GM20431 (cell line): Measurements from ENCODE around the gene ALDH1L1.
"Not testable (repeated sequence)": the region's sequence is repeated elsewhere in the genome, so short reads cannot be mapped to it uniquely, and the experiment has no call there.

Experiments
- in situ Hi-C: fragments of 300-500 bp; cut with MseI, MboI; formaldehyde crosslinking; loops from one replicate; pipeline ENCODE4 v1.15.0; 2020; ENCODE audit warnings: low sequenced_read_pairs; ENCODE audit not compliant: unreplicated experiment

Gene ALDH1L1

DNA sequence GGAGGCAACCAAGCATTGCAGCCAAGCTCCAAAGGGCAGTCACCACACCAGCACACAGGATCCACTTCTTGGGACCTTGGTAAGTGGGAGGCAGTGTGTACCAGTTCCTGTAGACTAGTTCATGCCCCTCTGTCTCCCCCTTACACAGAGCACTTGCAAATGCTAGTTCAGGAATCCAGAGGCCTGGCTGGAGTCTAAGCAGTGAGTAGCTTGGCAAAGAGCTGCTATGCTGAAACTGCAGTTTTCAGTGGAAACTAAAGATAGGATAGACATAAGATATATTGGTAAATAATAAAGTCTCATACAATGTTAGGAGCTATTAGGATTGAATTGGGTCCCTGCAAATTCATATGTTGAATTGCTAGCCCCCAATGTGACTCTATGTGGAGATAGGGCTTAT lies 82.6 kb downstream of the ALDH1L1 start:
- in situ Hi-C loops = no loop called here

DNA sequence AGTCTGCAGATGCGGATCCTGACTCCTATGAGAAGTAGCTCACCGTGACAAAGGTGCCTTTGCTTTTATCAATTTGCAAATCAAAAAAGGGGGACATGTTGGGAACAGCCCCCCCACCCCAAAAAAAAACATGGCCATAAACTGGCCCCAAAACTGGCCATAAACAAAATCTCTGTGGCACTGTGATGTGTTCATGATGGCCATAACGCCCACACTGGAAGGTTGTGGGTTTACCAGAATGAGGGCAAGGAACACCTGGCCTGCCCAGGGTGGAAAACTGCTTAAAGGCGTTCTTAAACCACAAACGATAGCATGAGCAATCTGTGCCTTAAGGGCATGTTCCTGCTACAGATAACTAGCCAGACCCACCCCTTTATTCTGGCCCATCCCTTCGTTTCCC lies 84.1 kb downstream of the ALDH1L1 start:
- in situ Hi-C loops = not testable (repeated sequence)

DNA sequence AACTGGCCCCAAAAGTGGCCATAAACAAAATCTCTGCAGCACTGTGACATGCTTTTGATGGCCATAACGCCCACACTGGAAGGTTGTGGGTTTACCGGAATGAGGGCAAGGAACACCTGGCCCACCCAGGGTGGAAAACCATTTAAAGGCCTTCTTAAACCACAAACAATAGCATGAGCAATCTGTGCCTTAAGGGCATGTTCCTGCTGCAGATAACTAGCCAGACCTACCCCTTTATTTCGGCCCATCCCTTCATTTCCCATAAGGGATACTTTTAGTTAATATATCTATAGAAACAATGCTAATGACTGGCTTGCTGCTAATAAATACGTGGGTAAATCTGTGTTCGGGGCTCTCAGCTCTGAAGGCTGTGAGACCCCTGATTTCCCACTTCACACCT lies 88.3 kb downstream of the ALDH1L1 start:
- in situ Hi-C loops = not testable (repeated sequence)

DNA sequence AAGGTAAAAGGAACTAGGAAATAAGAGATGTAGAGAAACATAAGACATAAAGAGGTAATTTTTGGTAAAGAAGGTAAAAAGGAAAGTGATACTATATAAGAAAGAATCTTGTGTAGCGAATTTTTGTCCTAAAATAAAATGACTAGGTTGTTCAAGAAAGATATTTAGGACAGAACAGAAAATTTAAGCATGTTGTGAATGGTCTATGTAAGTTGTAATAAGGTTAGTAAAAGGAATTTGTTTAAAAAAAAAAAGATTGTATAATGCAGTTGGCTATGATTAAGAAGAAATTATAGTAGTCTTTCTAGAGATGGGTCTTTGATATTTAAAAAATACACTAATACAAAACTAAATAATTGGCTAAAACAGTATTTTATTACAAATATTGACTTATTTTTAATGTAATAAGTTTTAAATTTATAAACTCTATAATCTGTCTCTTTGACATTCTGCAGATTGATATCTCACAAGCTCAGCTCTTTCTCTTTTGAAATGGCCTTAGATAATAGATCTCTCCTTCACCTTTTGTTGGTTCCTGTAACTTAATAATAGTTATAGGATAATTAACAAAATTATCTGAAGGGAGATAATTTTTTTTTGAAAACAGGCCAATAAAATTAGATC lies 92.7 kb downstream of the ALDH1L1 start:
- in situ Hi-C loops = no loop called here

DNA sequence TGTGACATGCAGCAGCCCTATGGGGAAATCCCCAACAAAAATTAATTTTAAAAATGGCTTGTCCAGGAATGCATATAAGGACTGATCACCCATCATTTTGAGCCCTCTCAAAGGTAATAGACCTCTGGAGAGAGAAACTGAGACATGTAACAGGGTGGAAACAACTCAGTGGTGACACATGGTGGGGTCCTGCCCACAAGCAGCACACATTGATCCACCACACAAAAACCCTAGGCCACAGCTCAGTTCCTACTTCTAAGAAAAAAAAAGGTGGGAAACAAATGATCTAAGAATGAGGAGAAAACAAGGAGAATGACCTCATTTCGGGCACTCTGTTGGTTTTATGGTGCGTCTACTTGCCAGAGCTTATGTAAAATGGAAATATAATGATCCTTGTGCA lies 94.5 kb downstream of the ALDH1L1 start:
- in situ Hi-C loops = no loop called here

DNA sequence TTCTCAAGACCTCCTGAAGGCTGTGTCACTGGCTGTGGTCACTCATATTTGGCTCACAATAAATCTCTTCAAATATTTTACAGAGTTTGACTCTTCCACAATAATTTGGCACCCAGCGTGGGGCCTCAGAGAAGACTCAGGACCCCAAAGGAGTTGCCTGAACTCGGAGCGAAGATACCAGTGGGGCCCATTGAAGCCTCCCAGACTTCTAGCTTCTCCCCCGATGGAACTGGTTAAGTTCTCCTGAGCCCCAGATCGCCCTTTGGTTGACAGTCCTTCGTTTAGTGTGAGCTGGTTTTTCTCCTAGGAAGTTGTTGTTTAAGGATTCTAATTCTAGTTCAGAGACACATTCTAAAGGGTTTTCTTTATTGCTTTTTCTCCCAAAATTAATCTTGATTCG lies 95.1 kb downstream of the ALDH1L1 start:
- in situ Hi-C loops = no loop called here

DNA sequence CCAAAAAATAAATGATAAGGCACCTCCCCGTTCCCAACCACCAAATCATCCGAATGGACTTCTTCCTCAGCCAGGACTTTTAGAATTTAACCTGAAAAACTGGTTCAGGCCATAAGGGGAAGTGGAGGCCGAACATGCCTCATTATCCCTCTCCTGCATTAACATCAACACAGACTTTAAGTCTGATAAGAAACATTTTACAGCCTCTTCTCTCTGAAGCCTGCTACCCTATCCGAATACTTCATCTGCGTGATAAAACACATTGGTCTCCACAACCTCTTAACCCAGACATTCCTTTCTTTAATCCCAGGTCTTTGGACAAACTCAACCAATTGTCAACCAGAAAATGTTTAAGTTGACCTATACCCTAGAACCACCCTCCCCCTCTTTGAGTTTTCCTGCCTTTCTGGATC lies 95.6 kb downstream of the ALDH1L1 start:
- in situ Hi-C loops = no loop called here

DNA sequence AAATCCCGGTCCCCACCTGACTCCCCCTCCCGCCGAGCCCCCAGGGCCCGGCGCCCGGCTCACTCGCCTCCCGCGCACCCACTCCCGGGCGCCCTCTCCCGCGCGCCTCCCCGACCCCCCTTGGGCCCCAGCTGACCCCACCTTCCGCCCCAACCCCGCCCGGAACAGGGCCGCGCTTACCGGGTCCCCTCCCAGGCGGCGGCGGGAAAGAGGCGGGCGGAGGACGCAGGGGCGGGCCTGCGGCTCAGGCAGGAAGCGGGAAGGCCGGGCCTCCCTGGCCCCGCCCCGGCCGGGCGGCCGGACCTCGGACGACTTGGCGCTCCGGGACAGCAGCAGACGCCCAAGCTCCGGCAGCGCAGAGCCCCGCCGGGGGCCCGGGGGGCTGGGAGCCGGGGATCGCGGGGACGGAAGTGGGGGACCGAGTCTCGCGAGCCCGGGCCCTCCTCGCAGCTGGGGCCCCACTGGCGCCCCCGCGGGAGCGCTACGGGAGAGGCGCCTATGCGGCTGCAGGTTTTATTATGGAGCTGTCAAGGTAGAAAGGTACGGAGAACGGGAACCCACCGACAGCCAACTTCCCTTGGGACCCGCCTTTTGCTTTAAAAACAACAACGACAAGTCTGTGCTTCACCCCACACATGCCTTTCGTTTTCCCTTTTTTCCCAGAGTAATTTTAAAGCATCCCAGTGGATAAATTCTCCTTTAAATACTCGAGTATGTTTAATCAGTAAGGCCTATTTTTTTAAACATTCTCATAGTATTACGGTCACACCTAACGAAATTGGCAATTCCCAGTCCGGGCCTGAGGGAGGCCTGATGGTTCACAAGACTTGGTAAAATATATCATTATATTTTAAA lies 96.2 kb downstream of the ALDH1L1 start, which contains the start of gene SLC41A3:
SLC41A3 (minus strand) TSS at position 212 of the 855 bp plus-strand sequence. CDS start 15,905 bp downstream, outside the sequence.
- in situ Hi-C loops = no loop called here

DNA sequence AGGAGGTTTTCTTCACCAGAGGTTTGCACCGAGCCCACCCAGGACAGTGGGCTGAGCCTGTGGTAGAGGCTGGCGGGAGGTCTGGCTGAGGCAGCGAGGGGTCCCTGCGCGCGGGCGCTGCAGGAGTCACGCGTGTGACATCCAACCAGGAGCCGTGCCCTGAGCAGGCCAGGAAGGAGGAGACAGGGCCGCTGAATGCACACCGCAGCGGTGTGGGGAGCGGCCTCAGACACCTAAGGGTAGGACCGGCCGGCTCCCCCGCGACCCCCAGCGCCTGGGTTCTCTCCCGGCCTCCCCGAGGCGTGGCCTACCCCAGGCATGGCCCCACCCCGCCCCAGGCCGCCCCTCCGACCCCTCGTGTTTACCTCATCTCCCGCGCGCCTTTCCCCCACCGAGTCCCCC lies 96.9 kb downstream of the ALDH1L1 start:
- in situ Hi-C loops = no loop called here

DNA sequence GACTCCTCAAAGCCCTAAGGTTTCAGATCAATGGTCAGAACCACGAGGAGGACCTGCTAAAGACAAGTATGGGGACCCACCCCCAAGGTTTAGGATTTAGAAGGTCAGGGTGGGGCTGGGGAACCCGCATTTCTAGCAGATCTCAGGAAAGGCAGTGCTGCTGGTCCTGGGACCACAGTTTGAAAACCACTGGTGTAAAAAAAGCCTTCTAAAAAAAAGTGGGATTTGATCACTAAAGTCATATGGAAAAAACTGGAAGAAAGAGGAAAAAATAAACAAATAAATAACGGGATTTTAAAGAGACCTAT lies 97.3 kb downstream of the ALDH1L1 start:
- in situ Hi-C loops = no loop called here

DNA sequence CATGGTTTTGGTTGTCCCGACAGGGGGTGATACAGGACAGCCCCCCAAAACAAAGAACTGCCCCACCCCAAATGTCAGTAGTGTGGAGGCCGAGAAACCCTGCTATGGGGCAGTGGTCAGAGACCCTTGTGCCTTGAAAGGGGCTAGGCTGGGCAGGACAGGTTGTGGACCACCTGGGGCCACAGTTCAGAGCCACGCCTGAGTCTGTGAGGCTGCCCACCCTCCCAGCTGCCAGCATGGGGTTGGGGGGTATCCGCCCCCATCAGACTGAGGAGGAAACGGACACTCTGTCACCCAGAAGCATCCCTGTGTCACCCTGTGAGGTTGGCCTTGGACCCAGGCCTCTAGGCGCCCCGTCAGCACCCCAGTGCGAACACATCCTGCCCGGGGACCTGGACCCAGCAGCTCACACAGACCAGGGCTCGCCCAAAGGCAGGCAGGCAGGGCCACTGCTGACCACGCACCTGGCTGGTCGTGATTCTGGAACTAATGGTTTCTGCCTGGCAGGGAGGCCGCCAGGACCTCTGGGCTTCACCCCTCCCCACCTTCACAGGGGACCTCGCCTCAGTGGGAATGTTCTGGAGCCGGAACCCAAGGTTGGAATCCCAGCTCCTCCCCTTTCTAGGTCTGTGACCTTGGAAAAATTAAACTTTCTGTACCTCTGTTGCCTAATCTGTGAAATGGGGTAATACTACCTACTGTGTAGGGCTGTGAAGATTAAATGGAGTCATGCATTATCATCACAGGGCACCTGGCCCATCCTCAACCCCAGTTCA lies 97.8 kb downstream of the ALDH1L1 start:
- in situ Hi-C loops = no loop called here

DNA sequence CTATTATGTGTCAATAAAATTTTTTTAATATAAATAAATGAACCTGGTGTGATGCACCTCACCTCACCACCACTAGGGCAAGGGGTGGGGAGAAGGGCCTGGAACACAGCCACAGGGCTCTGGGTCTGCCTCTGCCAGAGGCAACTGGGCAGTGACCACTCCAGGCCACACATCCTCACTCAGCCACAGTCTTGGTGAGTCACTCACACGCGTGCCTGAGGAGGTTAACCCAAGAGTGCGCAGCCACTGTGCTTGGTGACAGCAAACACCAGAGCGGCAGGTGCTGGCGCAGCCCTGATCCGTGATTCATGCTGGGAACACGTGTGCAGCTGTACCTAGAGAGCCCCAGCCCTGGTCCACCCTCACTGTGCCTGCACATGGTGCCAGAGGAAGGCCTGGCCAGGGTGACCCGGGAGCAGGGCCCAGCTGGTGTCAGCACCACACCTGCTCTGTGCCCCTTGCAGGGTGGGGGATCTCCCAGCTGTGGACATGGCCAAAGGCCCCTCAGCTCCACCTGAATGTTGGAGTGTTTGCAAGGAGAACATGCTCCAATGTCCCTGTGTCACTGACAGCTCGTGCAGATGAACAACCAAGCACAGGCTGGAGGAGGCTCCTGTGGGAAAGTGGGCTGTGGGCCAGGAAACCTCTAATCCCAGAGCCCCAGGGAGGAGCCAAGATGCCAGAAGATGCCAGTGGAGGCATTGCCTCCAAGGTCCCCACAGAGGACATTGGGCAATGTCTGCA lies 98.6 kb downstream of the ALDH1L1 start:
- in situ Hi-C loops = no loop called here

DNA sequence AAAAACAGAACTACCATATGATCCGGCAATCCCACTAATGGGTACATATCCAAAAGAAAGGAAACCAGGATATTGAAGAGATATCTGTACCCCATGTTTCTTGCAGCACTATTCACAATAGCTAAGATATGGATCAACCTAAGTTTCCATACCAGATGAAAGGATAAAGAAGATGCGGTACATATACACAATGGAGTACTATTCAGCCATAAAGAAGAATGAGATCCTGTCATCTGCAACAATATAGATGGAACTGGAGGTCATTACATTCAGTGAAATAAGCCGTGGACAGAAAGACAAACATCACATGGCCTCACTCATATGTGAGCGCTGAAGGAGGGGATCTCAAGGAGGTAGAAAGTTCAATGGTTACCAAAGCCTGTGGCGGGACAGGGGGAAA lies 99.4 kb downstream of the ALDH1L1 start:
- in situ Hi-C loops = no loop called here

DNA sequence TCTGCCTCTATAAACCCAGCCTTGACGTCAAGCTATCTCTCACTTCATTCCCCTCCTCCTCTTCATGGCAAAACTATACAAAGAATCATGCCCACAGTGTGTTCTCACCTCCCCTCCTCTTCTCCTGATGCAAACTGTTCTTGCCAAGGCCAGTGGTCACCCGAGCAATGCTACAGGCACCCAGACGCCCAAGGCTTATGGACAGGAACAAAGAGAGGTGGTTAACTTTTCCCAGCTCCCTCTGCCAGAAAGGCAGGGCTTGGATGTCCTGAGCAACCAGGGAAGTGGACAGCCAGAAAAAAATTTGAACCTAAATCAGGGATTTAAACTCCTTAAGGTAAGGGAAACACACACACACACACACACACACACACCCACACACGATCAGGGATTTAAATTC lies 101.5 kb downstream of the ALDH1L1 start:
- in situ Hi-C loops = no loop called here

DNA sequence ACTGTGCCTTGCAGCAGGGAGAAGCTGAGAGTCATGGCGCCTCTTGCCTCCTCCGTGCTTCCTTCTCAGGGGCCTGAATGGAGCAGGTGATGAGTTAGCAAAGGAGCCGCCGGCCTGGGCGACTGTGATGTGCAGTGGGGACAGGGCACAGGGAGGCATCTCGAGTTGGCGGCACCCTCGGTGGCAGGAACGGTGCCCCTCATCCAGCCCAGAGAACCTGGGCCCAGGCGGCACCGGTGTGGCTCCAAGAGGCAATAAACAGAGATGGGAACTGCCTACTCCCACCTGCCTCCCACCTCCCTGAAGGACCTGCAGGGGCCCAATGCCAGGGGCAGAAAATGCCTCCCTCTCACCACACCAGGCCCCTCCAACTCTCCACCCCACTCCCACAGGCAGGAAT lies 102.6 kb downstream of the ALDH1L1 start:
- in situ Hi-C loops = no loop called here

DNA sequence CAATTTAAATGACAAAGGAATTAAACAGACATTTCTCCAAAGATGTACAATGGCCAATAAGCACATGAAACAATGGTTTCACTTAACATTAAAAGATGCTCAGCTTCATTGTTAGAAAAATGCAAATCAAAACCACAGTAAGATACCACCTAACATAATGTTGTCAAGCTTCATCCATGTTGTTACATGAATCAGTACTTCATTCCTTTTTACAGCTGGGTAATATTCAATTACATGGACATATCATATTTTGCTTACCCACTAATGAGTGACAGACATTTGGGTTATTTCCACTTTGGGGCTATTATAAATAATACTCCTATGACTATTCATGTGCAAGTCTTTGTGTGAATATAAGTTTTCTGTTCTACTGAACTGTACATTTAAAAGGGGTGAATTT lies 104.2 kb downstream of the ALDH1L1 start:
- in situ Hi-C loops = no loop called here

DNA sequence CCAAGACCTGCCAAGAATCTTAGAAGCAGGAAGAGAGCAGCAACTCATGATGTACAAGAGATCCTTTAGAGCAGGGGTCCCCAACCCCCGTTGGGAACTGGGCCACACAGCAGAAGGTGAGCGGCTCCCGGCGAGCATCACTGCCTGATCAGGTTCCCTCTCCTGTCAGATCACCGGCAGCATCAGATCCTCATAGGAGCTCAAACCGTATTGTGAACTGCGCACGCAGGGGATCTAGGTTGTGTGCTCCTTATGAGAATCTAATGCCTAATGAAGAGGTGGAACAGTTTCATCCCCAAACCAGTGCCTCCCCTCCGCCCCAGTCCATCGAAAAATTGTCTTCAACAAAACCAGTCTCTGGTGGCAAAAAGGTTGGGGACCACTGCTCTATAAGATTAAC lies 110.2 kb downstream of the ALDH1L1 start:
- in situ Hi-C loops = no loop called here

DNA sequence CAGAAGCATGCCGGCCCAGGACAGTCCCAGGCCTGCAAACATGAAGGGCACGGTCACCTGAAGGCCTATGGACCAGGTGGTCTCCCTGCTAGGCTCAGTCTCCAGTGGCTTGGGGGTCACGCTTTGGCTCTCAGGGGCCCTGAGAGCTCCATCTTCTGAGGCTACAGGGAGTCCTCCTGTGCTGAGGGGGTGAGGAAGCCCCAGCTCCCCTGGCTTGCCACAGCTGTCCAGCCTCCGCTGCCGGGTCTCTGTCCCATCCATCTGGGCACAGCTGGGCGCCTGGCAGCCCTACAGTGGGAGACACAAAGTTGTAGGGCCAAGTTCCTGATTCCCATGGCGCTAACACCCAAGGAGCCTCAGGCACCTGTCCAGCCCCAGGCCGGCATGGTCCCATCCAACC lies 112.4 kb downstream of the ALDH1L1 start:
- in situ Hi-C loops = no loop called here

DNA sequence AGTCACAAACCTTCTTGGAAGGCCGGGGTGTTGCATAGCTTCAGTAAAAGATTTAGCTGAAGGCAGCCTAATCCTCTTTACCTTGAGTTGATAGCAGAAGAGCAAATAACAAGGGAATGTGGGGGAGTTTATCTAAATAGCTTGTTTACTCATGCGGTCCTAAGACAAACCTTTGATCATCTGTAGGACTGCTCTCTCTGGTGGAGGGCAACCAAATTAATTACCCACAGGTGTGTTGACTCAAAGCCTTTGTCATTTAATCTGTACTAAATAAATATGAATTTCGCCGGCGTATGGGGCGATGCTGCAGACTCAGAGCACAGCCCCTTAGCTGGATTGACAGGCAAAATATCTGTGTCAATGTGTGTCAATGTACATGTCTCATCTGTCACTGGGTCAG lies 113.7 kb downstream of the ALDH1L1 start:
- in situ Hi-C loops = not testable (repeated sequence)

DNA sequence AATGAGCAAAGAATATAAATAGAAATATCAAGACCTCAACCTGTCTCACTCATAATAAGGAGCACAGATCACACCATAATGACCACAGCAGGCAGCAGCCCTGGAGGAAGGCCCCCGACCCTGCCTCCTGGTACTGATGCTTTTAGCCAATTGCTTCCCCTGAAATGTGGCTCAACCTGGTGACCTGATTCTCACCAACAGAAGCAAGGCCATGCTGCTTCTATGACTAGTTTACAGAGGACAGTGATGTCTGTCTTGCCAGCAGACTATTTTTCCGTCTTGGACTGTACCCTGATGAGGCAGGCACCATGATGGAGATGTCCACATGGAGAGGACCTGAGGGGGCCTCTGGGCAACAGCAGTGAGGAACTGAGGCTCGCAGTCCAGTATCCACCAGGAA lies 114.5 kb downstream of the ALDH1L1 start:
- in situ Hi-C loops = no loop called here
